ENCODE results near the gene CD247.

The CD247 gene

GRCh38 chr1:167404161-167404888 is 114.0 kb downstream of the CD247 start:
- DNase-seq = no peak

- DNase-seq = no peak
Observed at GRCh38 chr1:167401260-167401873, 117.0 kb downstream of the CD247 start.

GRCh38 chr1:167400359-167400953 is 117.9 kb downstream of the CD247 start:
- DNase-seq = no peak

GRCh38 chr1:167392200-167392696 is 126.1 kb downstream of the CD247 start:
- no peak for DNase-seq

- no peak for DNase-seq
Observed at GRCh38 chr1:167388976-167389375, 129.4 kb downstream of the CD247 start.

- DNase-seq = no peak
Observed at GRCh38 chr1:167387251-167387910, 130.9 kb downstream of the CD247 start.

Data from NCI-H1436 (cell line).